A549 (cell line): ENCODE data around the gene ITGB3.

Experiments
- CTCF ChIP-seq: fragments of >200 bp; sonication (Bioruptor Twin); formaldehyde crosslinking; IDR thresholded peaks from 3 replicates; pipeline ENCODE4 v1.5.1; 2016
- EHF ChIP-seq: fragments of 250-450 bp; sonication (Bioruptor Pico); IDR thresholded peaks from 2 replicates; pipeline ENCODE4 v1.5.0; 2020; ENCODE audit warnings: mild to moderate bottlenecking
- MAFK ChIP-seq: fragments of 450-650 bp; IDR thresholded peaks from 2 replicates; pipeline ENCODE4 v1.6.1; 2014; ENCODE audit not compliant: partially characterized antibody
- TF ChIP-seq, protein P1 (sequence below): fragments of 200-600 bp; sonication (generic); IDR thresholded peaks from 2 replicates; pipeline ENCODE4 v1.6.1; 2016; ENCODE audit warnings: antibody characterized with exemption, mild to moderate bottlenecking, moderate library complexity

DNA sequence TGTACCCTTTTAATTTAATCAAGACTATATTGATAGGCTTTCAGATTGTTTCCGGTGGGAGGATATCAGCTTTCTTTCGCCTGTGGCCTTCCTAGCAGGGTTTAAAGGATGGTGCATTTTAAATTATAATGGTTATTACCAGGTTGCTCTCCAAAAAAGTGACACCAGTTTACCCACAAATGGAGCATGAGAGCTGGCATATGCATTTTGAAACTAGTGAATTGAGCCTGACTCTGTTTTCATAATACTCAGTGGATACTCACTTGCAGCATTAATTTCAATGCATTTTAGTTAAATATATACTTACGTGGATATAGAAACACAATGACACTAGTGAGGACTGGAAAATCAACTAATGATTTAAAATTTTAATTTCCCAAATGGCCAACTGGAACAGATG is 38.7 kb upstream of the ITGB3 start:
- TF ChIP-seq CTCF: no peak
- TF ChIP-seq, protein P1, sequence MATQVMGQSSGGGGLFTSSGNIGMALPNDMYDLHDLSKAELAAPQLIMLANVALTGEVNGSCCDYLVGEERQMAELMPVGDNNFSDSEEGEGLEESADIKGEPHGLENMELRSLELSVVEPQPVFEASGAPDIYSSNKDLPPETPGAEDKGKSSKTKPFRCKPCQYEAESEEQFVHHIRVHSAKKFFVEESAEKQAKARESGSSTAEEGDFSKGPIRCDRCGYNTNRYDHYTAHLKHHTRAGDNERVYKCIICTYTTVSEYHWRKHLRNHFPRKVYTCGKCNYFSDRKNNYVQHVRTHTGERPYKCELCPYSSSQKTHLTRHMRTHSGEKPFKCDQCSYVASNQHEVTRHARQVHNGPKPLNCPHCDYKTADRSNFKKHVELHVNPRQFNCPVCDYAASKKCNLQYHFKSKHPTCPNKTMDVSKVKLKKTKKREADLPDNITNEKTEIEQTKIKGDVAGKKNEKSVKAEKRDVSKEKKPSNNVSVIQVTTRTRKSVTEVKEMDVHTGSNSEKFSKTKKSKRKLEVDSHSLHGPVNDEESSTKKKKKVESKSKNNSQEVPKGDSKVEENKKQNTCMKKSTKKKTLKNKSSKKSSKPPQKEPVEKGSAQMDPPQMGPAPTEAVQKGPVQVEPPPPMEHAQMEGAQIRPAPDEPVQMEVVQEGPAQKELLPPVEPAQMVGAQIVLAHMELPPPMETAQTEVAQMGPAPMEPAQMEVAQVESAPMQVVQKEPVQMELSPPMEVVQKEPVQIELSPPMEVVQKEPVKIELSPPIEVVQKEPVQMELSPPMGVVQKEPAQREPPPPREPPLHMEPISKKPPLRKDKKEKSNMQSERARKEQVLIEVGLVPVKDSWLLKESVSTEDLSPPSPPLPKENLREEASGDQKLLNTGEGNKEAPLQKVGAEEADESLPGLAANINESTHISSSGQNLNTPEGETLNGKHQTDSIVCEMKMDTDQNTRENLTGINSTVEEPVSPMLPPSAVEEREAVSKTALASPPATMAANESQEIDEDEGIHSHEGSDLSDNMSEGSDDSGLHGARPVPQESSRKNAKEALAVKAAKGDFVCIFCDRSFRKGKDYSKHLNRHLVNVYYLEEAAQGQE: no peak
- TF ChIP-seq EHF (CRISPR knock-in tag): no peak
- no peak for TF ChIP-seq MAFK
